Skin epidermis (tissue), 12 donors: ENCODE data around the gene POLR2J2.
"Not testable (repeated sequence)": the region's sequence is repeated elsewhere in the genome, so short reads cannot be mapped to it uniquely, and the experiment has no call there.

Source experiments
- H3K27ac ChIP-seq, 21 experiments: fragments of 200-600 bp; sonication (generic) in 11 of 21; one replicate each; pipeline ENCODE4 v1.5.0; 2020; ENCODE audit warnings: mild to moderate bottlenecking in 3 of 21, inconsistent platforms in 2 of 21, moderate library complexity in 2 of 21
- H3K4me3 ChIP-seq, 7 experiments: fragments of 200-600 bp; sonication (generic) in 2 of 7; one replicate each; pipeline ENCODE4 v1.5.0; 2020; ENCODE audit warnings: inconsistent platforms in 2 of 7, mild to moderate bottlenecking in 2 of 7, moderate library complexity in 1 of 7

The POLR2J2 gene

GRCh38 chr7:102671166-102671955 is at the start of gene POLR2J2:
Gene POLR2J2 (minus strand): TSS chr7:102671663. CDS start chr7:102671601, 62 bp downstream.
- peak within 1 kb of the TSS in 5 of 21 experiments; percentile 31 to 79 (median 61) for H3K27ac ChIP-seq
- H3K4me3 ChIP-seq = peak within 1 kb of the TSS in 2 of 7 experiments; percentile 25

- H3K4me3 ChIP-seq, H3K27ac ChIP-seq: not testable (repeated sequence)
These were observed 47.0 kb upstream of the POLR2J2 start for GRCh38 chr7:102718491-102718890.

- not testable (repeated sequence) for H3K4me3 ChIP-seq
- H3K27ac ChIP-seq = peak overlapping the region in 6 of 21 experiments; percentile 37 to 70 (median 58)
These were observed 44.3 kb upstream of the POLR2J2 start for GRCh38 chr7:102715718-102716117.

GRCh38 chr7:102714774-102715522 is 43.5 kb upstream of the POLR2J2 start:
- H3K27ac ChIP-seq = peak overlapping the region in 13 of 21 experiments; percentile 37 to 75 (median 54)
- H3K4me3 ChIP-seq = not testable (repeated sequence)

- not testable (repeated sequence) for H3K4me3 ChIP-seq
These were observed 42.2 kb upstream of the POLR2J2 start for GRCh38 chr7:102713691-102714080.

GRCh38 chr7:102713011-102713690 is 41.7 kb upstream of the POLR2J2 start:
- not testable (repeated sequence) for H3K4me3 ChIP-seq
- peak overlapping the region in 13 of 21 experiments; percentile 22 to 79 (median 60) for H3K27ac ChIP-seq

More at GRCh38 chr7:102713691-102714080, 42.2 kb upstream of the POLR2J2 start:
- H3K27ac ChIP-seq = peak overlapping the region in 6 of 21 experiments; percentile 38 to 79 (median 70)

- H3K27ac ChIP-seq = not testable (repeated sequence)
These were observed 27.7 kb upstream of the POLR2J2 start for GRCh38 chr7:102698962-102699750.

GRCh38 chr7:102697642-102698512 is 26.4 kb upstream of the POLR2J2 start:
- not testable (repeated sequence) for H3K27ac ChIP-seq, H3K4me3 ChIP-seq

More at GRCh38 chr7:102698962-102699750, 27.7 kb upstream of the POLR2J2 start:
- not testable (repeated sequence) for H3K4me3 ChIP-seq

- not testable (repeated sequence) for H3K4me3 ChIP-seq
These were observed 24.5 kb upstream of the POLR2J2 start for GRCh38 chr7:102696009-102696408.

GRCh38 chr7:102695033-102695552 is 23.6 kb upstream of the POLR2J2 start:
- peak overlapping the region in 1 of 21 experiments; percentile 23 for H3K27ac ChIP-seq
- not testable (repeated sequence) for H3K4me3 ChIP-seq

More at GRCh38 chr7:102696009-102696408, 24.5 kb upstream of the POLR2J2 start:
- not testable (repeated sequence) for H3K27ac ChIP-seq

GRCh38 chr7:102694008-102694407 is 22.5 kb upstream of the POLR2J2 start:
- not testable (repeated sequence) for H3K4me3 ChIP-seq, H3K27ac ChIP-seq

GRCh38 chr7:102690602-102691001 is 19.1 kb upstream of the POLR2J2 start:
- H3K4me3 ChIP-seq, H3K27ac ChIP-seq: not testable (repeated sequence)

GRCh38 chr7:102689436-102690282 is 18.2 kb upstream of the POLR2J2 start:
- H3K4me3 ChIP-seq = peak overlapping the region in 2 of 7 experiments; percentile 30 to 32
- H3K27ac ChIP-seq = peak overlapping the region in 1 of 21 experiments; percentile 72

- H3K27ac ChIP-seq, H3K4me3 ChIP-seq: not testable (repeated sequence)
These were observed 17.0 kb upstream of the POLR2J2 start for GRCh38 chr7:102688299-102689036.

- not testable (repeated sequence) for H3K27ac ChIP-seq, H3K4me3 ChIP-seq
These were observed 11.1 kb upstream of the POLR2J2 start for GRCh38 chr7:102682560-102682959.

- not testable (repeated sequence) for H3K4me3 ChIP-seq, H3K27ac ChIP-seq
These were observed 9.3 kb upstream of the POLR2J2 start for GRCh38 chr7:102680780-102681179.
